HG02870 (cell line): Measurements from ENCODE around the gene YPEL3.

Experiments
- ATAC-seq: cut with Tn5 transposase; IDR thresholded peaks from one replicate; pipeline ENCODE4 v1.9.1; 2021; ENCODE audit warnings: mild to moderate bottlenecking, moderate library complexity; ENCODE audit not compliant: unreplicated experiment

The YPEL3 gene

DNA sequence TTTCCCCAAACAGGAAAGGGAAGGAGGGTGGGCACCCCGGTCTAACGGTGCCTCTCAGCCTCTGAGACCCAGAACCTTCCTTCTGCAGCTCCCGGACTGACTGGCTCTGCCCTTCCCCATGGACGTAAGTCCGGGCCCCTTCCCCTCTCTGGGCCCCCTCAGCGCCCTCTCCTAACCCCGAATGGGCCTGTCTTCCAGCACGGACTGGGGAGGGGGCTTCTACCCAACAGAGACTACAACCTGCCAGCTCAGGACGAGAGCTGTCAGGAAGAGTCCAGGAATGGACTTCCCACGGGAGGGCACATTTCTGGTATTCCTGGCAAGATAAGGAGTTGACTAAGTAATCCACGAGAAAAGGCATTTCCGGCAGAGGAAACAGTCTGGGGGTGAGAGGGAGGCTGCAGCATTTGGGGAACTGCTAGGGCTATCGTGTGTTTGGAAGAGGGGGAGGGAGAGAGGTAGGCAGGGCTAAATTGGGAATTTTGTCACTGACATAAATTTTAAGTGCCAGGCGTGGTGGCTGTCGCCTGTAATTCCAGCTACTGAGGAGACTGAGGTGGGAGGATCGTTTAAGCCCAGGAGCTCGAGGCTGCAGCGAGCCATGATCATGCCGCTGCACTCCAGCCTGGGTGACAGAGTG lies 42.5 kb downstream of the YPEL3 start:
- no peak for ATAC-seq

DNA sequence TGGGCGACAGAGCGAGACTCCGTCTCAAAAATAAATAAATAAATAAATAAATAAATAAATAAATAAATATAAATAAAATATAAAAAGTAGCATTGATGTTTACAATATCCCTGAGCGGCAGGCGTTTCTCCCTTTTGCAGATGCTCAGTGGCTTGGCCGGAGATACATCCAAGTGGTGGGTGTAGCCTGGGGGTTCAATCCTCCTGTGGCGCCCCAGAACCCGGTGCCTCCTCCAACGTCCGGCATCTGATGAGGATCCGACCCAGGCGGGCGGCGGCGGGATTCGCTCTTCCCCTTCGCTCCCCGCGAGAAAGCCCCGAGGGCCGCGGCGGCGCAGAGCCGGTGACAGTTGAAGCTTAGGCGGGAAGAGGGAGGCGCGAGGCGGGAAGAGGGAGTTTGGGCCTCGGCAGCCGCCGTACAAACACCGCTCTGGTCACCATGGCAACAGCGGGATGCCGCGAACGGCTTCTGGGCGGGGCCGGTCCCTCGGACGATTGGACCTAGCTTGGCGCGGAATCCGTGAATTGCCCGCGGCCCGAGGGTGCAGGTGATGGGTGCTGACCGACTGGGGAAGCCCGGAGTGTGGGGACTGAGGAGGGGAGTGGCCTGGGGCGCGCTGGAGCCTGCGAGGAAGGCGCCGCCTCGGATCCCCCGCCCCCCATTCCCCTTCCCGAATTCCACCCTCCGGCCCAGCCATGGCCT lies 43.2 kb downstream of the YPEL3 start:
- peak; percentile 76 for ATAC-seq

DNA sequence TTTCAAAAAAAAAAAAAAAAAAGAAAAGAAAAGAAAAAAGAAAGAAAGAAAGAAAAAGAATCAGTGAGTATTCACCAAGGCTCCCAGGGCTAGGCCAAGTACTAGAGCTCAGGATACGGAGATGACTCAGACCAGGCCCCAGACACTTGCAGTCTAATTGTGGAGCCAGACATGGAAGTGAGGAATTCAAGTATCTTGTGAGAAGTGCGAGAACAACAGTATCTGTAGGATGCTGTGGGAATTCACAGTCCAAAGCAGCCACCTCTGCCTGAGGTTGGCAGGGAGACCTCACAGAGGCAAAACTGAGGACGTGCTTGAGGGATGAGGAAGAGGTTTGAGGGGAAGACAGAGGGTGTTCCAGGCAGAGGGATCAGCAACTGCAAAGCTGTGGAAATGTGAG lies 44.5 kb downstream of the YPEL3 start:
- no peak for ATAC-seq

DNA sequence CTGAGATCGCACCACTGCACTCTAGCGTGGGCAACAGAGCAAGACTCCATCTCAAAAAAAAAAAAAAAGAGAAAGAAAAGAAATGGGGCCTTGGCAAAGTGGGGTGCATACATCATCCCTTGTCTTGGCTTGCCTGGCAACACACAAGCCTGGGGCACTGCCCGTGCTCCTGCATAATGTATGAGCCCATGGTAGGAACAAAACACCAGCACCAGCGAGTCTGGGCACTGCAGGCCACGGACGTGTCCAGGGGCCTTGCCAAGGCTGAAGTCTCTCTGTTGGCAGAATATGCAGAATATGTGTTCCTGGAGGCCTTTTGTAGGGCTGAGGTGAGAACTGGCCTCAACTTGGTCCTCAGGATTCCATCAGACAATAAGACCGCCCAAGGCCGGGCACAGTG lies 46.1 kb downstream of the YPEL3 start:
- no peak for ATAC-seq

DNA sequence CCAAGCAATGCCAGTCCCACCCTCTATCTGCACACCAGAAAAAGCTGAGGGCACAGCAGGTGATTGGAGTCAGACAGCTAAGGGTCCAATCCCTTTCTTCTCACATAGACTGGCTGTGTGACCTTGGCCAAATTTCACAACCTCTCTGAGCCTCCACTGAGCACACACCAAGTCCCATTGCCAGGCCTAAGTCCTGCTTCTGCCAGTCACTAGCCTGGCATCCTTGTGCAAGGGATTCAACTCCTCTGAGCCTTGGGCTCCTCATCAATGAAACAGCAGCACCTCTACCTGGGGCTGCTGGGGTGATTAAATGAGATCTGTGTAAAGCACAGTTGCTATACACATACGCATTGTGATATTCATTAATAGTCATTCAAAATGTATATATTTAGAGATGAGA lies 49.4 kb downstream of the YPEL3 start:
- ATAC-seq = no peak

DNA sequence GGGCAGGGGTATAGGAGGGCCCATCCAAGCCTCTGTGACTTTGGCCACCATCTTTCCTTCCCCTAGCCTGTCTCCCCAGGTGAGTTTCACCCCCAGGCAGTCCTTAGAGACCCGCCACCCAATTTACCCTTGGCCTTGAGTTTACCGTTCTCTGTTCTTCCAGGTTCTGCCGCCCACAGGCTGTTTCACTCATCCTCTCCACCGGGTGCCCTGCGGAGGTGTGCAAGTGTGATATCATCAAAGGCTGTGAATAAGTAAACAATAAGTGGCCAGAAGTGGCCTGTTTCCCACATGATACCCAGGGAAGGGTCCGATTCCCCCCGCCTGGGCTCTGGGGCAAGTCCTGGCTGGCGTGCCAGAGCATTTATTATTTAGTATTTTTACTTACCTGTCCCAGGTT lies 49.8 kb downstream of the YPEL3 start:
- ATAC-seq = no peak
